ENCODE results near the gene TECPR2.

DNA sequence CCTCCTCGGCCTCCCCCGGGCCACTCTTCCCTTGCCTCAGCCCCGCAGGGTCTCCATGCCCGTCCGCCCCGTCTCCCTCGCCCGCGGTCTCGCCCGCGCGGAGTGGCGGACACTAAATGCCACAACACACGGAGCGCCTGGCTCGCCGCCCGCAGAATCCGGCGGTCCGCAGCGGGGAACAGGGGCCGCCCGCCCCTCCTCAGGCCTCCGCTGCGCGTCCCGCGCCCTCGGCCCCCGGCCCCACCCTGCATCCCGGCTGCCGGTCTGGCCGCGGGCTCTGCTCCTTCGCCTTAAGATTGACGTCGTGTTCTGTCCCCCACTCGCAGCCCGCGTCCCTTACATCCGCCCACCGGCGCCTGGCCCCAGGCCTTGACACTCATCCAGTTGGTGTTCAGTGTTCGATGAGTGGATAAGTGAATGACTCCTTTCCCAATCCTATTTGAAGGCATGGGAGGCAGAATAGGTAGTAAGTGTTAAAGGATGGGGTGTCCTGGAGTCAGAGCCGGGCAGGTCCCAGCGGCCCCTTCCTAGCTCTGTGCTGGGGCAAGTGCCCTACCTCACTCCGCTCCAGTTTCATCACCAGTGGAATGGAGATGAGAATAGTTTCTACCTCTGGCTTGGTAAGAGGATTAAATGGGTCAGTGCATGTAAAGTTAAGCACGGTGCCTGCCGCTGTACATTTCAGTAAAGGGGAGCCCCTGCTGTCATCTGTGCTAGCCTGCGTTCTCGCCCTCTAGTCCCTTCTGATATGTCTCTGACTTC lies 622 bp downstream of the TECPR2 start:
- TF ChIP-seq, protein P1, sequence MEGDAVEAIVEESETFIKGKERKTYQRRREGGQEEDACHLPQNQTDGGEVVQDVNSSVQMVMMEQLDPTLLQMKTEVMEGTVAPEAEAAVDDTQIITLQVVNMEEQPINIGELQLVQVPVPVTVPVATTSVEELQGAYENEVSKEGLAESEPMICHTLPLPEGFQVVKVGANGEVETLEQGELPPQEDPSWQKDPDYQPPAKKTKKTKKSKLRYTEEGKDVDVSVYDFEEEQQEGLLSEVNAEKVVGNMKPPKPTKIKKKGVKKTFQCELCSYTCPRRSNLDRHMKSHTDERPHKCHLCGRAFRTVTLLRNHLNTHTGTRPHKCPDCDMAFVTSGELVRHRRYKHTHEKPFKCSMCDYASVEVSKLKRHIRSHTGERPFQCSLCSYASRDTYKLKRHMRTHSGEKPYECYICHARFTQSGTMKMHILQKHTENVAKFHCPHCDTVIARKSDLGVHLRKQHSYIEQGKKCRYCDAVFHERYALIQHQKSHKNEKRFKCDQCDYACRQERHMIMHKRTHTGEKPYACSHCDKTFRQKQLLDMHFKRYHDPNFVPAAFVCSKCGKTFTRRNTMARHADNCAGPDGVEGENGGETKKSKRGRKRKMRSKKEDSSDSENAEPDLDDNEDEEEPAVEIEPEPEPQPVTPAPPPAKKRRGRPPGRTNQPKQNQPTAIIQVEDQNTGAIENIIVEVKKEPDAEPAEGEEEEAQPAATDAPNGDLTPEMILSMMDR (IDR thresholded peaks at IDR 0.05), result no peak
- peak in 1 of 2 donors; percentile 3 for TF ChIP-seq POLR2A (IDR thresholded peaks at IDR 0.05)

Data from adrenal gland (tissue), 5 donors.